H9 (cell line): Measurements from ENCODE around the gene SLC2A9. TPM values are rescaled to one million over a fixed set of nuclear protein-coding genes. Genes with fewer than 3 reads are reported as not detected.

ENCODE experiments used
- DNase-seq: peaks from one replicate; pipeline ENCODE4 v3.0.0-alpha.2; 2017
- H2AFZ ChIP-seq: one replicate; pipeline ENCODE4 v1.6.1; 2013; ENCODE audit warnings: mild to moderate bottlenecking, low read length, control low read depth, moderate library complexity
- H2AK5ac ChIP-seq: 2 replicates; pipeline ENCODE4 v1.6.1; 2013; ENCODE audit warnings: low read length, control low read depth, mixed read lengths; ENCODE audit not compliant: insufficient read length
- H2BK120ac ChIP-seq: one replicate; pipeline ENCODE4 v1.6.1; 2013; ENCODE audit warnings: low read depth, mild to moderate bottlenecking, low read length, control low read depth, inconsistent platforms; ENCODE audit not compliant: poor library complexity, severe bottlenecking
- H2BK12ac ChIP-seq: 2 replicates; pipeline ENCODE4 v1.6.1; 2013; ENCODE audit warnings: low read length, control low read depth, mixed read lengths, low read depth; ENCODE audit not compliant: insufficient read length
- H2BK15ac ChIP-seq: 2 replicates; pipeline ENCODE4 v1.6.1; 2013; ENCODE audit warnings: low read depth, low read length, control low read depth
- H2BK20ac ChIP-seq: one replicate; pipeline ENCODE4 v1.6.1; 2013; ENCODE audit warnings: low read depth, mild to moderate bottlenecking, low read length, control low read depth, inconsistent platforms; ENCODE audit not compliant: poor library complexity, severe bottlenecking
- H2BK5ac ChIP-seq: 2 replicates; pipeline ENCODE4 v1.6.1; 2013; ENCODE audit warnings: low read length, control low read depth, mixed read lengths; ENCODE audit not compliant: insufficient read length
- H3K14ac ChIP-seq: 2 replicates; pipeline ENCODE4 v1.6.1; 2013; ENCODE audit warnings: low read length, control low read depth; ENCODE audit not compliant: insufficient read depth
- H3K18ac ChIP-seq: 2 replicates; pipeline ENCODE4 v1.6.1; 2013; ENCODE audit warnings: low read depth, mild to moderate bottlenecking, mixed read lengths, low read length, control low read depth; ENCODE audit not compliant: insufficient read length
- H3K23ac ChIP-seq: 2 replicates; pipeline ENCODE4 v1.6.1; 2013; ENCODE audit warnings: low read length, control low read depth, mixed read lengths, low read depth; ENCODE audit not compliant: insufficient read length
- H3K23me2 ChIP-seq: 2 replicates; pipeline ENCODE4 v1.6.1; 2013; ENCODE audit warnings: low read depth, mild to moderate bottlenecking, mixed read lengths, low read length, control low read depth; ENCODE audit not compliant: insufficient read length, poor library complexity, severe bottlenecking
- H3K27ac ChIP-seq: 2 replicates; pipeline ENCODE4 v1.5.1; 2013; ENCODE audit warnings: low read length, control low read depth, mixed read lengths, low read depth; ENCODE audit not compliant: insufficient read length
- H3K27me3 ChIP-seq: 2 replicates; pipeline ENCODE4 v1.6.1; 2013; ENCODE audit warnings: low read length, control low read depth, inconsistent platforms; ENCODE audit not compliant: insufficient read depth
- H3K4ac ChIP-seq: 2 replicates; pipeline ENCODE4 v1.6.1; 2013; ENCODE audit warnings: low read depth, mild to moderate bottlenecking, control low read depth, inconsistent platforms, low read length, moderate library complexity
- H3K4me1 ChIP-seq: 2 replicates; pipeline ENCODE4 v1.6.1; 2013; ENCODE audit warnings: low read length, control low read depth, inconsistent platforms; ENCODE audit not compliant: insufficient read depth
- H3K4me2 ChIP-seq: 2 replicates; pipeline ENCODE4 v1.6.1; 2013; ENCODE audit warnings: low read length, control low read depth, mixed read lengths; ENCODE audit not compliant: insufficient read length, insufficient read depth
- H3K56ac ChIP-seq: 2 replicates; pipeline ENCODE4 v1.6.1; 2013; ENCODE audit warnings: low read depth, mild to moderate bottlenecking, mixed read lengths, low read length, control low read depth; ENCODE audit not compliant: insufficient read length
- H3K79me1 ChIP-seq: 2 replicates; pipeline ENCODE4 v1.6.1; 2013; ENCODE audit warnings: low read depth, mild to moderate bottlenecking, moderate library complexity, low read length, control low read depth, inconsistent platforms; ENCODE audit not compliant: insufficient read depth, poor library complexity, severe bottlenecking
- H3K79me2 ChIP-seq: 2 replicates; pipeline ENCODE4 v1.6.1; 2013; ENCODE audit warnings: low read length, control low read depth, inconsistent platforms; ENCODE audit not compliant: insufficient read depth
- H3K9ac ChIP-seq: 2 replicates; pipeline ENCODE4 v1.6.1; 2013; ENCODE audit warnings: low read length, control low read depth, mixed read lengths; ENCODE audit not compliant: insufficient read length; ENCODE audit errors: extremely low read depth
- H3K9me3 ChIP-seq: one replicate; pipeline ENCODE4 v1.6.1; 2013; ENCODE audit warnings: low read depth, low read length, inconsistent platforms; ENCODE audit not compliant: control insufficient read depth
- H3T11ph ChIP-seq: one replicate; pipeline ENCODE4 v1.6.1; 2013; ENCODE audit warnings: mild to moderate bottlenecking, low read length, control low read depth, inconsistent platforms
- H4K20me1 ChIP-seq: one replicate; pipeline ENCODE4 v1.6.1; 2013; ENCODE audit not compliant: control insufficient read depth, insufficient read length, insufficient read depth
- H4K5ac ChIP-seq: 2 replicates; pipeline ENCODE4 v1.6.1; 2013; ENCODE audit warnings: low read depth, mild to moderate bottlenecking, mixed read lengths, low read length, control low read depth; ENCODE audit not compliant: insufficient read length
- H4K8ac ChIP-seq: replicated peaks from 2 replicates; pipeline ENCODE4 v1.6.1; 2013; ENCODE audit warnings: low read length, control low read depth, mixed read lengths, low read depth; ENCODE audit not compliant: insufficient read length
- H4K91ac ChIP-seq: 2 replicates; pipeline ENCODE4 v1.6.1; 2013; ENCODE audit warnings: low read depth, mild to moderate bottlenecking, moderate library complexity, mixed read lengths, low read length, control low read depth; ENCODE audit not compliant: insufficient read length
- H3K27ac Mint-ChIP-seq, 3 experiments: 2 replicates in 2 of 3; 3 replicates in 1 of 3; pipeline ENCODE4 v1.8.0; 2020 to 2021; ENCODE audit warnings: mixed read lengths in 3 of 3, mild to moderate bottlenecking in 1 of 3, moderate library complexity in 1 of 3
- H3K27me3 Mint-ChIP-seq: 2 replicates; pipeline ENCODE4 v1.8.0; 2021; ENCODE audit warnings: low read depth, mild to moderate bottlenecking, moderate library complexity, mixed read lengths
- H3K36me3 Mint-ChIP-seq, 3 experiments: 2 replicates in 2 of 3; 3 replicates in 1 of 3; pipeline ENCODE4 v1.8.0; 2020 to 2021; ENCODE audit warnings: low read depth in 3 of 3, mixed read lengths in 3 of 3; ENCODE audit not compliant: insufficient read depth in 1 of 3
- H3K4me1 Mint-ChIP-seq, 2 experiments: 2 replicates each; pipeline ENCODE4 v1.8.0; 2020; ENCODE audit warnings: mixed read lengths in 2 of 2
- H3K4me3 Mint-ChIP-seq, 2 experiments: 2 replicates in 1 of 2; 3 replicates in 1 of 2; pipeline ENCODE4 v1.8.0; 2020 to 2021; ENCODE audit warnings: mild to moderate bottlenecking in 2 of 2, mixed read lengths in 2 of 2, moderate library complexity in 1 of 2
- H3K9me3 Mint-ChIP-seq, 2 experiments: 2 replicates in 1 of 2; 3 replicates in 1 of 2; pipeline ENCODE4 v1.8.0; 2020; ENCODE audit warnings: mild to moderate bottlenecking in 2 of 2, mixed read lengths in 2 of 2, moderate library complexity in 1 of 2
- CTCF ChIP-seq: fragments of 200-600 bp; sonication (generic); conservative IDR thresholded peaks from 3 replicates; pipeline ENCODE4 v1.8.0; 2021; ENCODE audit warnings: antibody characterized with exemption, mild to moderate bottlenecking
- WGBS: extraction: QIAGEN DNeasy Blood & Tissue Kit; methylation state at CpG from one replicate; pipeline ENCODE4 v1.1.7; 2013; ENCODE audit warnings: missing lambda C conversion rate, low lambda C conversion rate, mixed read lengths; ENCODE audit not compliant: insufficient read length; ENCODE audit errors: extremely low coverage; 5-methylcytosine and 5-hydroxymethylcytosine counted together
- total RNA-seq: library from RNA; stranded (reverse); gene quantifications from 2 replicates; pipeline ENCODE4 v1.2.1, GENCODE V29; 2021

SLC2A9 gene
- total RNA-seq, 1 experiment from 2014 or later = 0.79 TPM

- Histone ChIP-seq H3K27me3 (no peaks in the 10 kb centered on the region), H3T11ph (no peak overlapping the region), H3K23ac (no peak overlapping the region), H2BK5ac (no peak overlapping the region), H3K14ac (no peak overlapping the region), H4K8ac (no peak overlapping the region), H3K23me2 (no peaks in the 10 kb centered on the region), H4K20me1 (no peaks in the 10 kb centered on the region), H2BK120ac (no peak overlapping the region), H2AFZ (no peak overlapping the region), H3K9me3 (no peaks in the 10 kb centered on the region), H2BK15ac (no peak overlapping the region), H3K27ac (no peak overlapping the region), H3K4me1 (0 out of 2 replicates have a peak, but pooled peaks cover 2% of the 10 kb centered on the region), H2BK12ac (no peak overlapping the region), H3K9ac (no peak overlapping the region), H3K79me1 (no peaks in the 10 kb centered on the region), H3K56ac (no peak overlapping the region), H4K91ac (no peak overlapping the region), H3K18ac (no peak overlapping the region), H3K79me2 (no peaks in the 10 kb centered on the region), H4K5ac (no peak overlapping the region), H3K4ac (no peak overlapping the region), H2BK20ac (no peak overlapping the region), H2AK5ac (no peak overlapping the region), H3K4me2 (no peak overlapping the region)
- WGBS = no CpG with 5 or more reads among the region's 7 CpGs
- H3K36me3 Mint-ChIP-seq = peaks cover 0 to 10% (median 0%) of the 10 kb centered on the region in 3 experiments; a peak in 2 of 7 replicates
- DNase-seq = no peak
- peaks cover 13 to 14% of the 10 kb centered on the region in 2 experiments; a peak in 4 of 5 replicates for H3K9me3 Mint-ChIP-seq
- H3K27ac Mint-ChIP-seq = no peak overlapping the region
- TF ChIP-seq CTCF = no peak
- peaks cover 5% of the 10 kb centered on the region for H3K27me3 Mint-ChIP-seq
- peaks cover 12 to 16% of the 10 kb centered on the region in 2 experiments for H3K4me1 Mint-ChIP-seq
- H3K4me3 Mint-ChIP-seq = no peak overlapping the region
These were observed 56.4 kb downstream of the SLC2A9 start for GRCh38 chr4:9964879-9965278.
